K562 (cell line): ENCODE data around the gene KRTAP1-4. TPM values are rescaled to one million over a fixed set of nuclear protein-coding genes. Genes with fewer than 3 reads are reported as not detected.

ENCODE experiments used
- ATAC-seq: fragments of 200-7000 bp; cut with Tn5 transposase; 3 replicates; pipeline ENCODE4 v1.9.1; 2020; ENCODE audit warnings: moderate library complexity
- BruUV-seq: library from RNA; stranded (reverse); fragments of 400-500 nt; replicated peaks from 2 replicates; lab custom pipeline; 2021; lab: Mats Ljungman, UMichigan
- CTCF ChIA-PET: fragments of 300-600 bp; formaldehyde crosslinking; extraction: SDS; loops from one replicate; lab custom pipeline; 2021; ENCODE audit warnings: low intra/inter-chr PET ratio; lab: Yijun Ruan, JAX
- POLR2A ChIA-PET: fragments of 300-600, 350-650 bp; sonication (Branson Sonifier 250); formaldehyde crosslinking; extraction: SDS; loops from one replicate; lab custom pipeline; 2021; ENCODE audit warnings: antibody characterized with exemption, inconsistent platforms; lab: Yijun Ruan, JAX
- DNase-seq, 4 experiments: peaks; one replicate each; pipeline versions ENCODE4 v3.0.0 to v3.0.0-alpha.2; 2011 to 2018; ENCODE audit warnings: low spot score in 3 of 4, mixed read lengths in 3 of 4; ENCODE audit errors: extremely low read depth in 1 of 4
- FAIRE-seq: peaks from 2 replicates; lab custom pipeline; 2011; peaks lifted over from hg19 to GRCh38; lab: Jason Lieb, UNC
- H2AFZ ChIP-seq: 2 replicates; pipeline ENCODE4 v1.6.0; 2011; ENCODE audit warnings: low read depth, low read length, control low read depth, inconsistent platforms
- H3K27ac ChIP-seq: fragments of 200-600 bp; 3 replicates; pipeline ENCODE4 v1.8.0; 2011; ENCODE audit warnings: low read depth, mild to moderate bottlenecking, control low read depth, inconsistent platforms, low read length, moderate library complexity, mixed read lengths; ENCODE audit errors: extremely low read depth
- H3K27me3 ChIP-seq, 2 experiments: fragments of 300-600 bp in 1 of 2; 2 replicates in 1 of 2; 3 replicates in 1 of 2; pipeline versions ENCODE4 v1.6.0 to v1.8.0; 2011; ENCODE audit warnings: inconsistent platforms in 2 of 2, low read length in 2 of 2, mild to moderate bottlenecking in 1 of 2, mixed read lengths in 1 of 2, moderate library complexity in 1 of 2; ENCODE audit not compliant: control insufficient read depth in 2 of 2, insufficient read depth in 2 of 2
- H3K36me3 ChIP-seq: fragments of 300-600 bp; 3 replicates; pipeline ENCODE4 v1.8.0; 2011; ENCODE audit warnings: mild to moderate bottlenecking, low read length, inconsistent platforms; ENCODE audit not compliant: control insufficient read depth, insufficient read depth
- H3K4me1 ChIP-seq, 2 experiments: fragments of 200-600 bp in 1 of 2; replicated peaks in 1 of 2; 2 replicates in 1 of 2; 3 replicates in 1 of 2; pipeline versions ENCODE4 v1.5.1 to v1.8.0; 2011; ENCODE audit warnings: inconsistent platforms in 2 of 2, low read length in 2 of 2, mild to moderate bottlenecking in 1 of 2, mixed read lengths in 1 of 2, moderate library complexity in 1 of 2; ENCODE audit not compliant: control insufficient read depth in 2 of 2, insufficient read depth in 2 of 2
- H3K4me2 ChIP-seq: 2 replicates; pipeline ENCODE4 v1.6.1; 2011; ENCODE audit warnings: low read length, control low read depth, inconsistent platforms, mixed read lengths; ENCODE audit not compliant: insufficient read depth
- H3K4me3 ChIP-seq: fragments of 200-600 bp; sonication (generic), shearing (Covaris generic); 2 replicates; pipeline ENCODE4 v1.5.1; 2016; ENCODE audit warnings: control low read depth, inconsistent platforms
- H3K79me2 ChIP-seq: fragments of 200-600 bp; 3 replicates; pipeline ENCODE4 v1.8.0; 2011; ENCODE audit warnings: low read length, inconsistent platforms; ENCODE audit not compliant: control insufficient read depth, insufficient read depth
- H3K9ac ChIP-seq, 2 experiments: 2 replicates each; pipeline versions ENCODE4 v1.6.0 to v1.6.1; 2011; ENCODE audit warnings: low read depth in 2 of 2, low read length in 2 of 2, control low read depth in 1 of 2, inconsistent platforms in 1 of 2, mild to moderate bottlenecking in 1 of 2, mixed read lengths in 1 of 2; ENCODE audit not compliant: insufficient read depth in 1 of 2
- H3K9me1 ChIP-seq: one replicate; pipeline ENCODE4 v1.6.0; 2011; ENCODE audit warnings: inconsistent platforms, mild to moderate bottlenecking, low read length, moderate library complexity; ENCODE audit not compliant: control insufficient read depth, insufficient read depth
- H3K9me3 ChIP-seq: replicated peaks from 2 replicates; pipeline ENCODE4 v1.5.1; 2011; ENCODE audit warnings: low read depth, low read length, inconsistent platforms; ENCODE audit not compliant: control insufficient read depth, insufficient read depth
- H4K20me1 ChIP-seq: replicated peaks from 2 replicates; pipeline ENCODE4 v1.6.1; 2011; ENCODE audit warnings: low read length, inconsistent platforms, mixed read lengths; ENCODE audit not compliant: control insufficient read depth, insufficient read depth
- CHCHD3 ChIP-seq: fragments of 250-450 bp; sonication (Bioruptor Pico); IDR thresholded peaks from 2 replicates; pipeline ENCODE4 v2.1.2; 2022; ENCODE audit warnings: mild to moderate bottlenecking
- CHD4 ChIP-seq: fragments of 200-600 bp; sonication (generic); IDR thresholded peaks from 3 replicates; pipeline ENCODE4 v1.6.1; 2012; ENCODE audit warnings: low read depth, mild to moderate bottlenecking, mixed read lengths, low read length, inconsistent platforms; ENCODE audit not compliant: insufficient read depth, insufficient replicate concordance, poor library complexity, severe bottlenecking
- KLF6 ChIP-seq: fragments of 250-450 bp; sonication (Bioruptor Pico); IDR thresholded peaks from 2 replicates; pipeline ENCODE4 v1.4.0; 2020; ENCODE audit warnings: mild to moderate bottlenecking, moderate library complexity, borderline replicate concordance
- SOX6 ChIP-seq: fragments of 450-650 bp; IDR thresholded peaks from 2 replicates; pipeline ENCODE4 v1.6.1; 2014; ENCODE audit warnings: mild to moderate bottlenecking
- ZFX ChIP-seq: sonication (generic); formaldehyde crosslinking; IDR thresholded peaks from 2 replicates; pipeline ENCODE4 v1.8.0; 2022; ENCODE audit warnings: mild to moderate bottlenecking, missing genetic modification reagents, moderate library complexity
- WGBS: fragments of 100-300 bp; shearing (Covaris generic); methylation state at CpG from one replicate; pipeline ENCODE4 v1.1.6; 2016; ENCODE audit warnings: low coverage, mixed read lengths; ENCODE audit not compliant: insufficient coverage; ENCODE audit errors: missing lambda C conversion rate; 5-methylcytosine and 5-hydroxymethylcytosine counted together
- in situ Hi-C: fragments of 300-500 bp; cut with MboI; formaldehyde crosslinking; loops from 4 replicates; pipeline ENCODE4 v1.15.0; 2018; ENCODE audit warnings: inconsistent platforms, mixed read lengths
- intact Hi-C: fragments of 100-400 bp; cut with micrococcal nuclease; formaldehyde crosslinking; loops from 2 replicates; pipeline ENCODE4 v1.14.2; 2022
- polyA plus RNA-seq, 8 experiments: library from polyadenylated mRNA; depleted of rRNA in 4 of 8; stranded (reverse) in 5 of 8; unstranded in 3 of 8; fragments of >200 nt; fragmentation: Nextera tagmentation in 2 of 8; fragmentation: Illumina TruSeq in 1 of 8; extraction: Ambion mirVana in 2 of 8; extraction: Trizol in 1 of 8; gene quantifications; 2 replicates each; pipeline versions ENCODE4 v1.2.1 to v1.2.3, GENCODE V29; 2011 to 2014; ENCODE audit warnings: inconsistent platforms in 1 of 8, missing spikeins in 1 of 8
- total RNA-seq, 7 experiments: library from RNA; depleted of rRNA in 6 of 7; stranded (reverse); fragments of >200 nt in 6 of 7; fragmentation: Illumina TruSeq in 2 of 7; extraction: Trizol in 2 of 7; gene quantifications; 2 replicates each; pipeline versions ENCODE4 v1.2.1 to v1.2.3, GENCODE V29; 2011 to 2021; ENCODE audit warnings: low replicate concordance in 1 of 7

Gene KRTAP1-4
- total and polyA plus RNA-seq, 9 of the 15 experiments (the other 6 are each of a cell fraction or from before 2014, with no cell fraction given) = not detected

DNA sequence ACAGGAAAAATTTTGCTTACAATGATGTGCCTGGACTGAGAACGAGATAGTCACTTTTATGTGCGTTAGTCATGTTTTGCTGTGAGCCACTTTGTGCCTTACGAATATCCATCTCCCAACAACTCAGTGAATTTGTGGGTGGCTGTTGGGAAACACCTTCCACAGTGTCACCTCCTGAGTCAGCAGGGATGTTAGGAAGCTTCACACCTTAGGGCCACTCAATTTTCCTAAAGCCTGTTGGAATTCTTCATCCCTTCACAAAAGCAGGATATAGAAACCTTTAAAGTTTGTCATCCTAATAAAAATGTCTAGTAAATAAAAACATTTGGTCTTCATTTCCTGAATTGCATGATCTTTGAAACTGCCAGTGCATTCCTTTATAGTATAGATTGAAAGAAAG, 16.8 kb downstream of the KRTAP1-4 start:
- Histone ChIP-seq H2AFZ (no peak overlapping the region), H3K79me2 (no peaks in the 10 kb centered on the region), H3K9me1 (no peaks in the 10 kb centered on the region), H4K20me1 (no peaks in the 10 kb centered on the region), H3K27me3 (peaks cover 0 to 6% of the 10 kb centered on the region in 2 experiments; a peak in 3 of 5 replicates), H3K4me1 (no peaks in the 10 kb centered on the region), H3K4me3 (no peak overlapping the region), H3K4me2 (no peak overlapping the region), H3K36me3 (no peaks in the 10 kb centered on the region), H3K9me3 (no peaks in the 10 kb centered on the region), H3K27ac (no peak overlapping the region), H3K9ac (no peak overlapping the region)
- WGBS = 6% methylated on average over 3 of the region's 3 CpGs
- ChIA-PET POLR2A (no interaction called here), CTCF (no interaction called here)
- intact Hi-C loops (no loop called here), in situ Hi-C loops (no loop called here)
- FAIRE-seq = no peak
- DNase-seq = no peak
- ATAC-seq = no peak
- TF ChIP-seq CHD4 (no peak), SOX6 (no peak), ZFX (no peak), CHCHD3 (CRISPR knock-in tag) (no peak), KLF6 (CRISPR knock-in tag) (no peak)
- no TSS peak for BruUV-seq
